ENCODE results near the gene TFCP2L1. TPM values are rescaled to one million over a fixed set of nuclear protein-coding genes. Genes with fewer than 3 reads are reported as not detected.

Gene TFCP2L1
- total and polyA plus RNA-seq, 12 donors: 0.02 to 0.60 (median 0.14) TPM; not detected in 1

DNA sequence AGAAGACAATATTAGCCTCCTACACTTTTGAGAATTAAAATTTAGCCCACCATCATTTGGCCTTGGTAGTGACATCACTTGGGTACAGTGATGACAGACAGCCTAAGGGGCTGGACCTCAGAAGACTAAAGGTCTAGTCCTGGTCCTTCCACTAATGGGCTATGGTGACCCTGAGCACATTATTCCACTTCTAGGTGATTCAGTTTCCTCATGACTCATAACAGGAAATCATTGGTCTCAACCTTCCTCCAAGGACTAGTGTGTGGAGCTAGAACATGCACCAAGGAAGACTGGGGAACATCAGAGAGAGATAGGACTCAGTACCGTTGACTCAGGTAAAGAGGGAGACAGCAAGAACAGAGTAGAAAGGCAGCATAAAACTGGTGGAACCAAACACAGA is 64.0 kb downstream of the TFCP2L1 start:
- 79 to 82% methylated on average over 1 of the region's 1 CpG for WGBS, 2 donors
- no peak for DNase-seq
- TF ChIP-seq, protein P1, sequence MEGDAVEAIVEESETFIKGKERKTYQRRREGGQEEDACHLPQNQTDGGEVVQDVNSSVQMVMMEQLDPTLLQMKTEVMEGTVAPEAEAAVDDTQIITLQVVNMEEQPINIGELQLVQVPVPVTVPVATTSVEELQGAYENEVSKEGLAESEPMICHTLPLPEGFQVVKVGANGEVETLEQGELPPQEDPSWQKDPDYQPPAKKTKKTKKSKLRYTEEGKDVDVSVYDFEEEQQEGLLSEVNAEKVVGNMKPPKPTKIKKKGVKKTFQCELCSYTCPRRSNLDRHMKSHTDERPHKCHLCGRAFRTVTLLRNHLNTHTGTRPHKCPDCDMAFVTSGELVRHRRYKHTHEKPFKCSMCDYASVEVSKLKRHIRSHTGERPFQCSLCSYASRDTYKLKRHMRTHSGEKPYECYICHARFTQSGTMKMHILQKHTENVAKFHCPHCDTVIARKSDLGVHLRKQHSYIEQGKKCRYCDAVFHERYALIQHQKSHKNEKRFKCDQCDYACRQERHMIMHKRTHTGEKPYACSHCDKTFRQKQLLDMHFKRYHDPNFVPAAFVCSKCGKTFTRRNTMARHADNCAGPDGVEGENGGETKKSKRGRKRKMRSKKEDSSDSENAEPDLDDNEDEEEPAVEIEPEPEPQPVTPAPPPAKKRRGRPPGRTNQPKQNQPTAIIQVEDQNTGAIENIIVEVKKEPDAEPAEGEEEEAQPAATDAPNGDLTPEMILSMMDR (IDR thresholded peaks at IDR 0.05): no peak

DNA sequence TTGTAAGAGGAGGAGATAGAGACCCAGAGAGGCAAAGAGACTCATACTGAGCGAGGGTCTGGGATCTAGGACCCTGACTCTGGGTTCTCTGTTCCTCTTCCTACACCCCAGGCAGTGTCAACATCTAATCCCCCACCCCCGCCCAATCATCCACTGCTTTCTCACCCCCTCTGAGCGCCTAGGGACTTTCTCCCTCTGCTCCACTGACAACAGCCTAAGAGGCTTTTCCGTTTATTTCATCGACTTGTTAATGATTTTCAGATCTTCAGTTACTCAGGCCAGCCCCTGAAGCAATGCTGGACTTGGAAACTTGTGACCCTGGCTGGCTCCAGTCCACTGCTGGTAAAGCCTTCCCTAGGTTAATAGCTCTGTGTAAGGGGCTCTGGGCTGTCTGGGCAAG is 65.1 kb downstream of the TFCP2L1 start:
- Histone ChIP-seq H3K36me3 (no peaks in the 10 kb centered on the region), H3K4me1 (no peaks in the 10 kb centered on the region), H3K27ac (no peak overlapping the region), H3K4me3 (no peak overlapping the region), H3K27me3 (peaks cover 0 to 6% (median 0%) of the 10 kb centered on the region in 7 donors), H3K9me3 (no peaks in the 10 kb centered on the region)
- DNase-seq (no peak), ATAC-seq (no peak)
- TF ChIP-seq, protein P1 (IDR thresholded peaks at IDR 0.05): no peak
- WGBS, 2 donors: 81 to 84% methylated on average over 5 of the region's 5 CpGs
- intact Hi-C loops (cut with DNase I): no loop called here

More for the DNA sequence above, 64.0 kb downstream of the TFCP2L1 start:
- Histone ChIP-seq H3K27ac (no peak overlapping the region), H3K4me1 (no peaks in the 10 kb centered on the region), H3K36me3 (no peaks in the 10 kb centered on the region), H3K9me3 (no peaks in the 10 kb centered on the region), H3K27me3 (peaks cover 0 to 6% (median 0%) of the 10 kb centered on the region in 7 donors), H3K4me3 (no peak overlapping the region)
- no peak for ATAC-seq
- intact Hi-C loops (cut with DNase I): no loop called here

DNA sequence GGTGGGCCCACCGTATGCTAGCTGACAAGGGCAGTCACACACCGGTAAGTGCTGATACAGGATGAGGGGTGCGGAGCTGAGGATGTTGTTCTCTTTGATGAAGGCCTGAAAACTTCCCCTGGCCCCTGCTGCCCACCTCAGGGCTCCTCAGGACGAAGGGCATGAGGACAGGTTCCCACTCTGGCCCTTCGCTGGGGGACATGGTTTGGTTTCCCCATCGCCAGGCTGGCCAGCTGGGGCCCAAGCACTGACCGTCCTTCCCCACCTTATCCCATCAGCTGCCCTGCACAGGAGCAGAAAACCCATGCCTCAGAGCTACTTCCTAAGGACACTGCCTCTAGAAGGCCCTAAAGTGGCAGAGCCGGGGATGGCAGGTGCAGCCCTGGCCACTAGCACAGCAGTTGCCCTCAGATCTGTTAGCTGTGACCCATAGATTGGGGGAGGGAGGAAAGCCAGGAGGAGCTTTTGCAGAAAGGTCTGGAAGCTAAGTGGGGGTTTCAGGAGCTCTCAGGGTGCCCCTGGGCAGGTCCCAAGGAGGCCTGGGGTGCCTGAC is 66.5 kb downstream of the TFCP2L1 start:
- H3K27me3 ChIP-seq: peaks cover 0 to 6% (median 0%) of the 10 kb centered on the region in 7 donors
- intact Hi-C loops (cut with DNase I): no loop called here
- H3K4me1 ChIP-seq: no peaks in the 10 kb centered on the region
- TF ChIP-seq, protein P1 (IDR thresholded peaks at IDR 0.05): no peak
- ATAC-seq (no peak), DNase-seq (no peak)
- H3K9me3 ChIP-seq: no peaks in the 10 kb centered on the region
- no peak overlapping the region for H3K27ac ChIP-seq
- WGBS, 2 donors: 83% methylated on average over 8 of the region's 8 CpGs
- H3K4me3 ChIP-seq: no peak overlapping the region
- H3K36me3 ChIP-seq: no peaks in the 10 kb centered on the region

DNA sequence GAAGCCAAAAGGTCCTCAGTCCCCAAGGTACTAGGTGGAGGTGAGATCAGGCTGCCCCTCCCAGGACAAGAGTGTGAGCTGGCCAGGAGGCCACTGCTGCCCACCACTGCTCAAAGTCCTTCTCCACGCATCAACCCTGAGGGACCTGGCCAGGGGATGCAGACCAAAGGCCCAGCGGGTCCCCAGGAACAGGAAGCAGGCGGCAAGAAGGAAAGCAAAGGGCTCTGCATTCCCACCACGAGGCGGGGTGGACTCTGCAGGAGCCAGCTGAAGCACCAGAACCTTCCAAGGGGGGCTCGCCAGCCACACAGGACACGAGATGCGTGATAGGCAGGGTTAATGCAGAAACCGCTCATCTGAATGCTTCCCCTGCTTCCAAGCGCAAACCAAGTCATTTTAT is 67.4 kb downstream of the TFCP2L1 start:
- Histone ChIP-seq H3K27ac (no peak overlapping the region), H3K4me3 (no peak overlapping the region), H3K27me3 (peaks cover 0 to 6% (median 0%) of the 10 kb centered on the region in 7 donors), H3K36me3 (no peaks in the 10 kb centered on the region), H3K9me3 (no peaks in the 10 kb centered on the region), H3K4me1 (no peaks in the 10 kb centered on the region)
- ATAC-seq (no peak), DNase-seq (no peak)
- 72 to 78% methylated on average over 10 of the region's 10 CpGs for WGBS, 2 donors
- intact Hi-C loops (cut with DNase I): no loop called here
- TF ChIP-seq, protein P1 (IDR thresholded peaks at IDR 0.05): no peak
